IMR-90 (cell line): ENCODE results near the gene PDCD1. TPM values are rescaled to one million over a fixed set of nuclear protein-coding genes. Genes with fewer than 3 reads are reported as not detected.

Source experiments
- ATAC-seq: fragments of 200-7000 bp; cut with Tn5 transposase; 2 replicates; pipeline ENCODE4 v1.9.1; 2020; ENCODE audit warnings: low read depth, mild to moderate bottlenecking, moderate library complexity
- BruUV-seq: library from RNA; stranded (reverse); fragments of 400-500 nt; replicated peaks from 2 replicates; lab custom pipeline; 2021; lab: Mats Ljungman, UMichigan
- CTCF ChIA-PET: fragments of 300-600 bp; formaldehyde crosslinking; extraction: SDS; loops from one replicate; lab custom pipeline; 2021; ENCODE audit warnings: antibody characterized with exemption; lab: Yijun Ruan, JAX
- POLR2A ChIA-PET: fragments of 300-600 bp; sonication (Branson Sonifier 250); formaldehyde crosslinking; loops from one replicate; lab custom pipeline; 2022; ENCODE audit warnings: antibody characterized with exemption; ENCODE audit not compliant: unreplicated experiment; lab: Charles Lee
- DNase-seq: peaks from one replicate; pipeline ENCODE4 v3.0.0; 2013
- H2AFZ ChIP-seq: replicated peaks from 2 replicates; pipeline ENCODE3; 2013; ENCODE audit warnings: low read length, mild to moderate bottlenecking; ENCODE audit not compliant: poor library complexity
- H2AK5ac ChIP-seq: 2 replicates; pipeline ENCODE4 v1.6.1; 2013; ENCODE audit warnings: low read depth, low read length, inconsistent platforms
- H2AK9ac ChIP-seq: replicated peaks from 2 replicates; pipeline ENCODE3; 2013; ENCODE audit warnings: mild to moderate bottlenecking, low read depth, low read length, moderate library complexity; ENCODE audit not compliant: poor library complexity
- H2BK120ac ChIP-seq: 2 replicates; pipeline ENCODE4 v1.6.1; 2013; ENCODE audit warnings: low read depth, low read length, inconsistent platforms
- H2BK15ac ChIP-seq: 3 replicates; pipeline ENCODE4 v1.6.1; 2013; ENCODE audit warnings: low read depth, low read length, inconsistent platforms
- H2BK20ac ChIP-seq: 2 replicates; pipeline ENCODE4 v1.6.1; 2013; ENCODE audit warnings: low read depth, mild to moderate bottlenecking, inconsistent platforms, low read length, moderate library complexity
- H2BK5ac ChIP-seq: 2 replicates; pipeline ENCODE4 v1.6.1; 2013; ENCODE audit warnings: mild to moderate bottlenecking, low read depth, low read length, inconsistent platforms; ENCODE audit not compliant: poor library complexity, severe bottlenecking
- H3K14ac ChIP-seq: replicated peaks from 2 replicates; pipeline ENCODE4 v1.6.1; 2013; ENCODE audit warnings: low read depth, low read length, inconsistent platforms
- H3K18ac ChIP-seq: 2 replicates; pipeline ENCODE4 v1.6.1; 2013; ENCODE audit warnings: low read depth, low read length, control low read depth
- H3K23ac ChIP-seq: 2 replicates; pipeline ENCODE4 v1.6.1; 2013; ENCODE audit warnings: low read depth, low read length, inconsistent platforms
- H3K27ac ChIP-seq: 2 replicates; pipeline ENCODE4 v1.5.1; 2013; ENCODE audit warnings: mild to moderate bottlenecking, control low read depth, low read length; ENCODE audit not compliant: insufficient read depth
- H3K27me3 ChIP-seq: 2 replicates; pipeline ENCODE4 v1.6.1; 2013; ENCODE audit warnings: low read length; ENCODE audit not compliant: control insufficient read depth, insufficient read depth
- H3K36me3 ChIP-seq: 2 replicates; pipeline ENCODE4 v1.6.1; 2013; ENCODE audit warnings: low read length, mixed read lengths; ENCODE audit not compliant: control insufficient read depth, insufficient read depth
- H3K4ac ChIP-seq: 2 replicates; pipeline ENCODE4 v1.6.1; 2013; ENCODE audit warnings: low read depth, low read length, inconsistent platforms
- H3K4me1 ChIP-seq: 2 replicates; pipeline ENCODE4 v1.6.1; 2013; ENCODE audit warnings: low read length, mixed read lengths; ENCODE audit not compliant: control insufficient read depth, insufficient read depth
- H3K4me2 ChIP-seq: 2 replicates; pipeline ENCODE4 v1.6.1; 2013; ENCODE audit warnings: low read depth, mild to moderate bottlenecking, control low read depth, low read length, moderate library complexity
- H3K4me3 ChIP-seq: 2 replicates; pipeline ENCODE4 v1.5.1; 2013; ENCODE audit warnings: low read depth, mild to moderate bottlenecking, control low read depth, low read length, moderate library complexity; ENCODE audit not compliant: insufficient read depth
- H3K56ac ChIP-seq: 2 replicates; pipeline ENCODE4 v1.6.1; 2013; ENCODE audit warnings: low read length, inconsistent platforms; ENCODE audit not compliant: insufficient read depth; ENCODE audit errors: extremely low read depth
- H3K79me1 ChIP-seq, 2 experiments: 2 replicates each; pipeline ENCODE4 v1.6.1; 2013; ENCODE audit warnings: low read length in 2 of 2, inconsistent platforms in 1 of 2, low read depth in 1 of 2
- H3K9ac ChIP-seq: 2 replicates; pipeline ENCODE4 v1.6.1; 2013; ENCODE audit warnings: low read depth, low read length, control low read depth
- H3K9me1 ChIP-seq: 2 replicates; pipeline ENCODE4 v1.6.1; 2013; ENCODE audit warnings: low read length, inconsistent platforms; ENCODE audit not compliant: insufficient read depth
- H3K9me3 ChIP-seq: 2 replicates; pipeline ENCODE4 v1.6.1; 2013; ENCODE audit warnings: low read length; ENCODE audit not compliant: control insufficient read depth, insufficient read depth
- H4K20me1 ChIP-seq: 2 replicates; pipeline ENCODE4 v1.6.1; 2013; ENCODE audit warnings: low read length, inconsistent platforms; ENCODE audit not compliant: insufficient read depth
- H4K5ac ChIP-seq: 2 replicates; pipeline ENCODE4 v1.6.1; 2013; ENCODE audit warnings: mild to moderate bottlenecking, low read depth, low read length, control low read depth
- H4K8ac ChIP-seq, 2 experiments: 2 replicates each; pipeline ENCODE4 v1.6.1; 2013; ENCODE audit warnings: low read depth in 2 of 2, low read length in 2 of 2, control low read depth in 1 of 2, inconsistent platforms in 1 of 2
- H4K91ac ChIP-seq: 2 replicates; pipeline ENCODE4 v1.6.1; 2013; ENCODE audit warnings: low read depth, low read length, inconsistent platforms; ENCODE audit not compliant: insufficient read depth
- FOS ChIP-seq: fragments of 150-350 bp; IDR thresholded peaks from 2 replicates; pipeline ENCODE4 v1.6.1; 2016; ENCODE audit warnings: low read depth, low read length
- MAZ ChIP-seq: IDR thresholded peaks from 2 replicates; pipeline ENCODE4 v1.6.1; 2012; ENCODE audit warnings: low read depth, mild to moderate bottlenecking, low read length, improper control_type of control experiment, moderate library complexity, borderline replicate concordance
- NFE2L2 ChIP-seq: fragments of 150-350 bp; IDR thresholded peaks from 2 replicates; pipeline ENCODE4 v1.6.1; 2016; ENCODE audit warnings: low read depth, mild to moderate bottlenecking, low read length
- POLR2A ChIP-seq: IDR thresholded peaks from 2 replicates; pipeline ENCODE4 v1.6.1; 2012; ENCODE audit warnings: mild to moderate bottlenecking, low read depth, low read length
- RAD21 ChIP-seq: IDR thresholded peaks from 2 replicates; pipeline ENCODE4 v1.6.1; 2012; ENCODE audit warnings: low read length, improper control_type of control experiment
- RCOR1 ChIP-seq: IDR thresholded peaks from 2 replicates; pipeline ENCODE4 v1.6.1; 2012; ENCODE audit warnings: mild to moderate bottlenecking, low read length, improper control_type of control experiment; ENCODE audit not compliant: insufficient replicate concordance
- RFX5 ChIP-seq: IDR thresholded peaks from 2 replicates; pipeline ENCODE4 v1.8.0; 2012; ENCODE audit warnings: low read depth, mild to moderate bottlenecking, low read length, moderate library complexity
- SMC3 ChIP-seq: fragments of 150-350 bp; IDR thresholded peaks from 2 replicates; pipeline ENCODE4 v1.6.1; 2016; ENCODE audit warnings: low read depth, mild to moderate bottlenecking, antibody characterized with exemption, low read length, moderate library complexity
- WGBS, 2 experiments: methylation state at CpG; one replicate each; pipeline versions ENCODE4 v1.1.5 to v1.1.7; 2013; ENCODE audit warnings: missing lambda C conversion rate in 2 of 2; ENCODE audit not compliant: insufficient read length in 1 of 2; ENCODE audit errors: extremely low coverage in 2 of 2; 5-methylcytosine and 5-hydroxymethylcytosine counted together
- dilution Hi-C: fragments of 300-500 bp; cut with HindIII; formaldehyde crosslinking; loops from one replicate; pipeline ENCODE4 v1.14.3; 2018; ENCODE audit warnings: low sequenced_read_pairs; ENCODE audit not compliant: unreplicated experiment
- in situ Hi-C: fragments of 300-500 bp; cut with MboI; formaldehyde crosslinking; loops from 3 replicates; pipeline ENCODE4 v1.14.3; 2019; ENCODE audit warnings: low sequenced_read_pairs, inconsistent platforms, mixed read lengths
- intact Hi-C: fragments of 100-400 bp; cut with micrococcal nuclease; formaldehyde crosslinking; loops from 2 replicates; pipeline ENCODE4 v1.10.0; 2022
- polyA plus RNA-seq, 3 experiments: library from polyadenylated mRNA; depleted of rRNA; stranded (reverse); fragments of >200 nt; gene quantifications; 2 replicates each; pipeline ENCODE4 v1.2.3, GENCODE V29; 2012; ENCODE audit warnings: low replicate concordance in 1 of 3
- total RNA-seq: library from RNA; depleted of rRNA; stranded (reverse); fragments of >200 nt; gene quantifications from 2 replicates; pipeline ENCODE4 v1.2.3, GENCODE V29; 2012

The PDCD1 gene
- total and polyA plus RNA-seq, 2 of the 4 experiments (the other 2 are of a cell fraction) = not detected

GRCh38 chr2:241837197-241837965 lies 21.3 kb downstream of the PDCD1 start (continued):
- no peak for TF ChIP-seq MAZ
- no peak for TF ChIP-seq FOS
- no peak for TF ChIP-seq RAD21
- TF ChIP-seq POLR2A = no peak
- no peak for TF ChIP-seq NFE2L2
- TF ChIP-seq RCOR1 = no peak

DNA sequence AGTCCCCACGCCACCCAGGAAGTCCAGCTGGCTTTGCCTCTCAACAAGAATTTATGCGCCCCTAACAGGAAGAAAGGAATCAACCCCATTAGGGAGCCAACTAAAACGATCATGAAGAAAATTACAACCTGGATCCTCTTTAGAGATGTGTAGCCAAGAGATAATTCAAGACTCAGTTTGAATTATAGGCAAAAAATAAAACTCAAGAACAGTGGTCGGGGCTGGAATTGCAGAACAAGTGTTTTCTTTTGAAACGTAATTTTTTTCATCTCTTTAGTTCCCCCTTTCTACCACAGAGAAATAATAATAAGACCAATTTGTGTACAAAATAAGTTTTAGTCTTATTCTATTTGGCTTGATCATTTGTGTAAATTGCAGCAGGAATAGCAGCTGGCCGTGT lies 22.4 kb downstream of the PDCD1 start:
- BruUV-seq = no TSS peak

More for the DNA sequence above, 22.4 kb downstream of the PDCD1 start:
- Histone ChIP-seq H3K27ac (no peak overlapping the region), H2BK5ac (no peak overlapping the region), H4K91ac (no peak overlapping the region), H3K27me3 (peaks cover 18% of the 10 kb centered on the region), H2AFZ (no peak overlapping the region), H3K18ac (no peak overlapping the region), H2AK5ac (no peak overlapping the region), H3K56ac (no peak overlapping the region), H2AK9ac (no peak overlapping the region), H4K8ac (no peak overlapping the region), H3K4me3 (no peak overlapping the region), H3K4me2 (no peak overlapping the region), H3K36me3 (no peaks in the 10 kb centered on the region), H3K14ac (no peak overlapping the region), H3K4ac (no peak overlapping the region), H3K79me1 (no peaks in the 10 kb centered on the region), H3K9me1 (no peaks in the 10 kb centered on the region), H3K4me1 (no peaks in the 10 kb centered on the region), H4K20me1 (no peaks in the 10 kb centered on the region), H2BK15ac (no peak overlapping the region), H3K9ac (no peak overlapping the region), H3K9me3 (peaks cover 6% of the 10 kb centered on the region), H2BK120ac (no peak overlapping the region), H4K5ac (no peak overlapping the region), H3K23ac (no peak overlapping the region), H2BK20ac (no peak overlapping the region)
- in situ Hi-C loops = no loop called here
- ChIA-PET CTCF (interaction anchor here (1.6 kb wide), 1 partner anchor 11 kb away, joined by 7 read pairs; no protein-coding TSS in a partner anchor), POLR2A (no interaction called here)
- intact Hi-C loops = no loop called here
- DNase-seq (no peak), ATAC-seq (no peak)
- no CpG with 5 or more reads among the region's 6 CpGs for WGBS, 2 experiments
- dilution Hi-C loops = no loop called here
- TF ChIP-seq NFE2L2 = no peak
- TF ChIP-seq MAZ = no peak
- TF ChIP-seq SMC3 = no peak
- TF ChIP-seq RFX5 = no peak
- TF ChIP-seq FOS = no peak
